ENCODE results near the gene CSNK1D.
"Not testable (repeated sequence)": the region's sequence is repeated elsewhere in the genome, so short reads cannot be mapped to it uniquely, and the experiment has no call there.

CSNK1D gene

GRCh38 chr17:82212331-82213250 is 60.9 kb downstream of the CSNK1D start, which contains the start of gene CCDC57:
Gene CCDC57 (minus strand): TSS chr17:82212842. CDS start chr17:82201944, 10,898 bp downstream.
- DNase-seq = peak; percentile 80

- DNase-seq = not testable (repeated sequence)
Measured at GRCh38 chr17:82210655-82211054, 62.8 kb downstream of the CSNK1D start.

GRCh38 chr17:82205720-82206508 is 67.6 kb downstream of the CSNK1D start:
- DNase-seq = peak; percentile 79

GRCh38 chr17:82204831-82205719 is 68.4 kb downstream of the CSNK1D start:
- peak; percentile 67 for DNase-seq

- DNase-seq = no peak
Measured at GRCh38 chr17:82203920-82204319, 69.6 kb downstream of the CSNK1D start.

GRCh38 chr17:82202981-82203380 is 70.5 kb downstream of the CSNK1D start:
- no peak for DNase-seq

- DNase-seq = no peak
Measured at GRCh38 chr17:82201498-82201910, 72.0 kb downstream of the CSNK1D start.

GRCh38 chr17:82200743-82201497 is 72.6 kb downstream of the CSNK1D start:
- DNase-seq = no peak

- no peak for DNase-seq
Measured at GRCh38 chr17:82200135-82200534, 73.4 kb downstream of the CSNK1D start.

GRCh38 chr17:82199496-82199895 is 74.0 kb downstream of the CSNK1D start:
- no peak for DNase-seq

GRCh38 chr17:82198092-82198491 is 75.4 kb downstream of the CSNK1D start:
- DNase-seq = no peak

- DNase-seq = no peak
Measured at GRCh38 chr17:82195675-82196672, 77.5 kb downstream of the CSNK1D start.

- DNase-seq = no peak
Measured at GRCh38 chr17:82194765-82195164, 78.7 kb downstream of the CSNK1D start.

GRCh38 chr17:82193520-82194220 is 79.8 kb downstream of the CSNK1D start:
- no peak for DNase-seq

GRCh38 chr17:82193050-82193449 is 80.5 kb downstream of the CSNK1D start:
- not testable (repeated sequence) for DNase-seq
